GM12878 (cell line): ENCODE results near the gene ANGEL2.
"Not testable (repeated sequence)": the region's sequence is repeated elsewhere in the genome, so short reads cannot be mapped to it uniquely, and the experiment has no call there.

Experiments used
- BCL11A ChIP-seq: IDR thresholded peaks from 2 replicates; pipeline ENCODE4 v1.6.1; 2011; ENCODE audit warnings: low read depth, low read length
- BCLAF1 ChIP-seq: fragments of 450-650 bp; IDR thresholded peaks from 2 replicates; pipeline ENCODE4 v1.6.1; 2017; ENCODE audit warnings: antibody characterized with exemption, mild to moderate bottlenecking, moderate library complexity
- ELK1 ChIP-seq: IDR thresholded peaks from 2 replicates; pipeline ENCODE4 v1.6.1; 2012; ENCODE audit warnings: low read depth, low read length, improper control_type of control experiment
- ETV6 ChIP-seq, 2 experiments: fragments of 450-650 bp in 1 of 2; IDR thresholded peaks in 1 of 2; conservative IDR thresholded peaks in 1 of 2; 2 replicates each; pipeline ENCODE4 v1.6.1; 2014; ENCODE audit warnings: antibody characterized with exemption in 1 of 2, borderline replicate concordance in 1 of 2, low read depth in 1 of 2, mild to moderate bottlenecking in 1 of 2, moderate library complexity in 1 of 2
- HDAC6 ChIP-seq: fragments of 200-600 bp; sonication (generic); IDR thresholded peaks from one replicate; pipeline ENCODE4 v1.8.0; 2017; ENCODE audit warnings: antibody characterized with exemption; ENCODE audit not compliant: unreplicated experiment
- LARP7 ChIP-seq: fragments of 450-650 bp; IDR thresholded peaks from 2 replicates; pipeline ENCODE4 v1.6.1; 2017; ENCODE audit warnings: mild to moderate bottlenecking
- MYC ChIP-seq: IDR thresholded peaks from 2 replicates; pipeline ENCODE4 v1.6.1; 2011; ENCODE audit warnings: mild to moderate bottlenecking, low read length, moderate library complexity, inconsistent platforms; ENCODE audit not compliant: insufficient read depth, insufficient replicate concordance, insufficient read length, severe bottlenecking
- PML ChIP-seq: IDR thresholded peaks from 2 replicates; pipeline ENCODE4 v1.6.1; 2012; ENCODE audit warnings: low read length, inconsistent platforms
- POLR2A ChIP-seq: IDR thresholded peaks from 2 replicates; pipeline ENCODE4 v1.6.1; 2011; ENCODE audit warnings: low read depth, mild to moderate bottlenecking, low read length
- STAT1 ChIP-seq: fragments of 450-650 bp; conservative IDR thresholded peaks from 2 replicates; pipeline ENCODE4 v1.6.1; 2014; ENCODE audit warnings: antibody characterized with exemption, mild to moderate bottlenecking
- TAF1 ChIP-seq: IDR thresholded peaks from 2 replicates; pipeline ENCODE4 v1.6.1; 2011; ENCODE audit warnings: mild to moderate bottlenecking, low read depth, low read length, borderline replicate concordance
- TCF7 ChIP-seq: IDR thresholded peaks from 2 replicates; pipeline ENCODE4 v1.6.1; 2014; ENCODE audit warnings: antibody characterized with exemption, borderline replicate concordance
- TF ChIP-seq, protein P1 (sequence below), 3 experiments: IDR thresholded peaks in 2 of 3; conservative IDR thresholded peaks in 1 of 3; 2 replicates each; pipeline ENCODE4 v1.5.1; 2011; ENCODE audit warnings: low read depth in 3 of 3, low read length in 3 of 3, mild to moderate bottlenecking in 3 of 3, control low read depth in 2 of 3, moderate library complexity in 2 of 3, inconsistent platforms in 1 of 3, mixed read lengths in 1 of 3; ENCODE audit not compliant: control insufficient read depth in 2 of 3, insufficient read depth in 1 of 3; ENCODE audit errors: extremely low read depth in 1 of 3

- not testable (repeated sequence) for TF ChIP-seq ELK1; LARP7; POLR2A; STAT1; MYC; PML; HDAC6; BCL11A; ETV6 (conservative IDR thresholded peaks at IDR 0.05 in 1 of 2, IDR thresholded peaks at IDR 0.05 in 1 of 2; ENCODE audit: borderline replicate concordance in 1 of 2, low read depth in 1 of 2); TCF7; TAF1; BCLAF1
- TF ChIP-seq, protein P1, sequence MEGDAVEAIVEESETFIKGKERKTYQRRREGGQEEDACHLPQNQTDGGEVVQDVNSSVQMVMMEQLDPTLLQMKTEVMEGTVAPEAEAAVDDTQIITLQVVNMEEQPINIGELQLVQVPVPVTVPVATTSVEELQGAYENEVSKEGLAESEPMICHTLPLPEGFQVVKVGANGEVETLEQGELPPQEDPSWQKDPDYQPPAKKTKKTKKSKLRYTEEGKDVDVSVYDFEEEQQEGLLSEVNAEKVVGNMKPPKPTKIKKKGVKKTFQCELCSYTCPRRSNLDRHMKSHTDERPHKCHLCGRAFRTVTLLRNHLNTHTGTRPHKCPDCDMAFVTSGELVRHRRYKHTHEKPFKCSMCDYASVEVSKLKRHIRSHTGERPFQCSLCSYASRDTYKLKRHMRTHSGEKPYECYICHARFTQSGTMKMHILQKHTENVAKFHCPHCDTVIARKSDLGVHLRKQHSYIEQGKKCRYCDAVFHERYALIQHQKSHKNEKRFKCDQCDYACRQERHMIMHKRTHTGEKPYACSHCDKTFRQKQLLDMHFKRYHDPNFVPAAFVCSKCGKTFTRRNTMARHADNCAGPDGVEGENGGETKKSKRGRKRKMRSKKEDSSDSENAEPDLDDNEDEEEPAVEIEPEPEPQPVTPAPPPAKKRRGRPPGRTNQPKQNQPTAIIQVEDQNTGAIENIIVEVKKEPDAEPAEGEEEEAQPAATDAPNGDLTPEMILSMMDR (IDR thresholded peaks at IDR 0.05 in 2 of 3, conservative IDR thresholded peaks at IDR 0.05 in 1 of 3; ENCODE audit: control insufficient read depth in 2 of 3, extremely low read depth in 1 of 3, insufficient read depth in 1 of 3, low read depth in 3 of 3, low read length in 3 of 3): not testable (repeated sequence)
These were observed 21.7 kb downstream of the ANGEL2 start for GRCh38 chr1:212993960-212994359.
